Esophagus squamous epithelium (tissue), 5 donors: ENCODE data around the gene ITGAL. TPM values are rescaled to one million over a fixed set of nuclear protein-coding genes. Genes with fewer than 3 reads are reported as not detected.

Experiments
- DNase-seq: peaks from one replicate; lab custom pipeline; 2025; lab: John Stamatoyannopoulos, UW
- H3K27ac ChIP-seq, 4 donors: fragments of 200-600 bp; sonication (generic); one replicate each; pipeline ENCODE4 v1.5.1; 2016 to 2019; ENCODE audit warnings: mild to moderate bottlenecking in 1 of 4
- H3K27me3 ChIP-seq, 4 donors: fragments of 200-600 bp; sonication (generic); 1 replicate in 3 of 4; 2 replicates in 1 of 4; pipeline versions ENCODE4 v1.5.1 to v1.6.0; 2017 to 2021; ENCODE audit warnings: antibody characterized with exemption in 1 of 4
- H3K36me3 ChIP-seq, 3 donors: fragments of 200-600 bp; sonication (generic); one replicate each; pipeline ENCODE4 v1.5.1; 2016 to 2019
- H3K4me1 ChIP-seq, 3 donors: fragments of 200-600 bp; sonication (generic); one replicate each; pipeline ENCODE4 v1.5.1; 2017 to 2019
- H3K4me3 ChIP-seq, 4 donors: fragments of 200-600 bp; sonication (generic); 1 replicate in 3 of 4; 2 replicates in 1 of 4; pipeline ENCODE4 v1.5.1; 2016 to 2019; ENCODE audit warnings: mild to moderate bottlenecking in 2 of 4, moderate library complexity in 1 of 4
- H3K9me3 ChIP-seq, 3 donors: fragments of 200-600 bp; sonication (generic); one replicate each; pipeline ENCODE4 v1.5.1; 2016 to 2019
- CTCF ChIP-seq, 6 experiments: fragments of 450-650 bp in 4 of 6; fragments of 200-600 bp in 2 of 6; sonication (generic) in 2 of 6; IDR thresholded peaks; one replicate each; pipeline ENCODE4 v1.5.1; 2016 to 2019; ENCODE audit warnings: antibody characterized with exemption in 6 of 6, mild to moderate bottlenecking in 4 of 6, moderate library complexity in 4 of 6
- POLR2A ChIP-seq, 4 donors: fragments of 450-650 bp; IDR thresholded peaks; one replicate each; pipeline ENCODE4 v1.6.1; 2017; ENCODE audit warnings: antibody characterized with exemption in 4 of 4, mild to moderate bottlenecking in 4 of 4, moderate library complexity in 3 of 4
- WGBS, 2 donors: methylation state at CpG; one replicate each; pipeline ENCODE4 v1.1.5; 2018; 5-methylcytosine and 5-hydroxymethylcytosine counted together
- intact Hi-C: fragments of 100-400 bp; cut with DNase I; formaldehyde crosslinking; loops from one replicate; pipeline ENCODE4 v1.15.0; 2022
- total RNA-seq, 4 donors: library from RNA; depleted of rRNA; stranded (reverse); fragments of >200 nt; gene quantifications; one replicate each; pipeline ENCODE4 v1.1.0, GENCODE V29; 2016
- donor health status: DM: yes; HTN: yes; CAD: no.

ITGAL gene
- total RNA-seq, 4 donors from 2014 or later = 1.3 to 4.4 (median 2.4) TPM

- peaks cover 12 to 41% (median 15%) of the 10 kb centered on the region in 3 donors for H3K4me1 ChIP-seq
- H3K36me3 ChIP-seq = peaks cover 9 to 39% (median 15%) of the 10 kb centered on the region in 3 donors
- 76 to 80% methylated on average over 1 to 3 of the region's 4 CpGs for WGBS, 2 donors
- TF ChIP-seq POLR2A (IDR thresholded peaks at IDR 0.05) (no peak), CTCF (IDR thresholded peaks at IDR 0.05) (no peak)
- no peaks in the 10 kb centered on the region for H3K27me3 ChIP-seq
- no peaks in the 10 kb centered on the region for H3K9me3 ChIP-seq
- intact Hi-C loops = no loop called here
- no peak overlapping the region for H3K4me3 ChIP-seq
- DNase-seq = no peak
- peak overlapping the region in 1 of 4 donors; percentile 14 for H3K27ac ChIP-seq
Measured at GRCh38 chr16:30552956-30553355, 80.4 kb downstream of the ITGAL start.

DNA sequence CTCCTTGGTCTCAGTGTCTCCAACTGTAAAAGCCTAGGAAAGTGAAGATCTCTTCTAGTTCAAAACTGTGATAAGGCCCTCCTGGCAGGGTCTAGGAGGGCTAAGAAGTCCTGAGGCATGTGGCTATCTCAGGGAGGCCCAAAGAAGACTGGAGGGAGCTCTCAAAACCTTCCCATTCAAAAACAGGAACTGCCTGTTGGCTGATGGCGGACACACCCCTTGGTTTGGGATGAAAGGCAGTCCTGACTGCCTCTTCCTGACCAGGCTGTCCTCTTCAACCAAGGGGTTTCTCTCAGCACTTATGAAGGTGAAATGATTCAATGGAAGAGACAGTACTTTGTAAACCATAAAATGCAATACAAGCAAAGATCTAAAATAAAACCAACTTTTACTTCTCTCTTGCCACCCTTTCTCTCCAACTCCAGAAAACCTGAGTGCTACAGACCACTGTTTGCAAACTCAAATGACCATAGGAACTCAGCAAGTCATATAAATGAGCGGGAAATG lies 80.9 kb downstream of the ITGAL start:
- no peak for DNase-seq
- TF ChIP-seq CTCF (IDR thresholded peaks at IDR 0.05) (no peak), POLR2A (IDR thresholded peaks at IDR 0.05) (no peak)
- peaks cover 12 to 41% (median 15%) of the 10 kb centered on the region in 3 donors for H3K4me1 ChIP-seq
- intact Hi-C loops = no loop called here
- 84 to 90% methylated on average over 2 of the region's 2 CpGs for WGBS, 2 donors
- peaks cover 9 to 39% (median 15%) of the 10 kb centered on the region in 3 donors for H3K36me3 ChIP-seq
- no peaks in the 10 kb centered on the region for H3K9me3 ChIP-seq
- no peaks in the 10 kb centered on the region for H3K27me3 ChIP-seq
- no peak overlapping the region for H3K27ac ChIP-seq
- no peak overlapping the region for H3K4me3 ChIP-seq

DNA sequence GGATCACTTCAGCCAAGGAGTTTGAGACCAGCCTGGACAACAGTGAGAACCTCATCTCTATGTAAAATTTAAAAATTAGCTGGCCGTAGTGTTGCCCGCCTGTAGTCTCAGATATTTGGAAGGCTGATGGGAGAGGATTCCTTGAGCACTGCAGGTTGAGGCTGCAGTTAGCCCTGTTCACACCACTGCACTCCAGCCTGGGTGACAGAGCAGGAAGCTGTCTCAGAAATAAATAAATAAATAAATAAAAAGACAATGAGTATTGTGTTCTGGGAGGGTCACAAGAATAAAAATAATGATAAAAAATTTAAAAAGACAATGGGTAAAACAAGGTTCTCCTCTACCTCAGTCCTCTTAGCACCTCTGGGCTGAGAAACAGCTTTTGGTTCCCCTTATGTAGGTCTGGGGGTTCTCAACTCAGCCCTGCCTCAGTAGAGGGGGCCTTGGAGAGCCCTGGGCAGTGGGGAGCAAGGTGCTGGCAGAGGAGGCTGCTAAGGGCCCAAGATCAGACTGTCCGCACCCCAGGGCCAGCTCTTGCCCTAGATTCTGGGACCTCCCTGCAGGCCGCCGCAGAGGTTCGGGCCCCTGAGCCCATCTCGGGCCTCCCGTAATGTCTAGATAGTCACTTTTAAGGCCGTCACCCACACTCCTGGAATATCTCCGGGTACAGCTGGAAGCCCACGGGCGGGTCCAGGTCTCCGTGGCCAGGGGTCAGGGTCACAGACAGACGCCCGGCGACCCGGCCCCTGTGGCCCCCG lies 82.2 kb downstream of the ITGAL start:
- DNase-seq = no peak
- Histone ChIP-seq H3K9me3 (no peaks in the 10 kb centered on the region), H3K4me3 (no peak overlapping the region), H3K27me3 (no peaks in the 10 kb centered on the region), H3K4me1 (peaks cover 15 to 48% (median 16%) of the 10 kb centered on the region in 3 donors), H3K27ac (no peak overlapping the region), H3K36me3 (peaks cover 9 to 39% (median 15%) of the 10 kb centered on the region in 3 donors)
- intact Hi-C loops = no loop called here
- WGBS, 2 donors = 90 to 92% methylated on average over 5 to 9 of the region's 18 CpGs
- TF ChIP-seq POLR2A (IDR thresholded peaks at IDR 0.05) (no peak), CTCF (IDR thresholded peaks at IDR 0.05) (no peak)

- H3K4me3 ChIP-seq = no peak overlapping the region
- no peak for TF ChIP-seq CTCF (IDR thresholded peaks at IDR 0.05)
- TF ChIP-seq POLR2A (IDR thresholded peaks at IDR 0.05) = no peak
- no peaks in the 10 kb centered on the region for H3K9me3 ChIP-seq
- intact Hi-C loops = no loop called here
- no peaks in the 10 kb centered on the region for H3K27me3 ChIP-seq
- no peak overlapping the region for H3K27ac ChIP-seq
- peaks cover 9 to 39% (median 15%) of the 10 kb centered on the region in 3 donors for H3K36me3 ChIP-seq
- no peak for DNase-seq
- peaks cover 15 to 48% (median 16%) of the 10 kb centered on the region in 3 donors for H3K4me1 ChIP-seq
- WGBS, 2 donors = 88 to 90% methylated on average over 8 to 13 of the region's 69 CpGs
Measured at GRCh38 chr16:30555315-30556124, 83.0 kb downstream of the ITGAL start.
